GM19023 (cell line): ENCODE measurements around the gene MOV10.
"Not testable (repeated sequence)": the region's sequence is repeated elsewhere in the genome, so short reads cannot be mapped to it uniquely, and the experiment has no call there.

Experiments
- ATAC-seq: cut with Tn5 transposase; IDR thresholded peaks from one replicate; pipeline ENCODE4 v1.9.1; 2021; ENCODE audit warnings: mild to moderate bottlenecking, moderate library complexity; ENCODE audit not compliant: unreplicated experiment

The MOV10 gene

DNA sequence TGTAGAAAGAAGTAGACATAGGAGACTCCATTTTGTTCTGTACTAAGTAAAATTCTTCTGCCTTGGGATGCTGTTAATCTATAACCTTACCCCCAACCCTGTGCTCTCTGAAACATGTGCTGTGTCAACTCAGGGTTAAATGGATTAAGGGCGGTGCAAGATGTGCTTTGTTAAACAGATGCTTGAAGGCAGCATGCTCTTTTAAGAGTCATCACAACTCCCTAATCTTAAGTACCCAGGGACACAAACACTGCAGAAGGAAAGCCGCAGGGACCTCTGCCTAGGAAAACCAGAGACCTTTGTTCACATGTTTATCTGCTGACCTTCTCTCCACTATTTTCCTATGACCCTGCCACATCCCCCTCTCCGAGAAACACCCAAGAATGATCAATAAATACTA is 54.6 kb downstream of the MOV10 start:
- not testable (repeated sequence) for ATAC-seq

DNA sequence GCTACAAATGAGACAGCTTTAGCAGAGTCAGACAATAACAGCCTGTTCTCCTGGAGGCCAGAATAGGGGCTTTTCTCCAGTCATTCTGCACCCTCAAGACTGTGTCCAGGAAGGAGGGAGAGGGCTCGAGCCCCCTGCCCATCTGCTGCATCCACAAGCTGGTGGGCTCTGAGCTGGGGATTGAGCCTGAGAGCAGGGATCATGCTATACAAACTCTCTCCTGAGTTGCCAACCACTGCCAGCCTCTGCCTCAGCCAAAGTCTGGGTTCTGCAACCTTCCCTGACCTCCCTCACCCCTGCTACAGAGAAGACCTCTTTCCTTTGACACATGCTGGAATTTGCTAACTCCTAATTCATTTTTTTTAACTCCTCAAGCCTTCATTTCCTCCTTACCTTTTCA is 55.5 kb downstream of the MOV10 start:
- ATAC-seq = no peak

DNA sequence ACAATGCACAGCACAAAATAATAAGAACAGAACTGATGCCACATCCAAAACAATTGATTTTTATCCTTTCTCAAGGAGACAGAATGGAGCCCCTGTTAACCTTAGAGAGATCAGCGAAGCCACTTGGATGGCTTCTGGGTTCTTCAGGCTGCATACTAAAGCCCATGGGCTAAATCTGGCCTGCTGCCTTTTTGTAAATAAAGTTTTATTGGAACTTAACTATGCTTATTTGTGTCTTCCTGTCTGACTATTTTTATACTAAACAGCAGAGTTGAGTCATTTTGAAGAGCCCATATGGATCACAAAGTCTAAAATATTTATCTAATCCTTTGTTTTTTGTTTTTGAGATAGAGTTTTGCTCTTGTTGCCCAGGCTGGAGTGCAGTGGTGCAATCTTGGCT is 57.0 kb downstream of the MOV10 start:
- ATAC-seq = no peak

DNA sequence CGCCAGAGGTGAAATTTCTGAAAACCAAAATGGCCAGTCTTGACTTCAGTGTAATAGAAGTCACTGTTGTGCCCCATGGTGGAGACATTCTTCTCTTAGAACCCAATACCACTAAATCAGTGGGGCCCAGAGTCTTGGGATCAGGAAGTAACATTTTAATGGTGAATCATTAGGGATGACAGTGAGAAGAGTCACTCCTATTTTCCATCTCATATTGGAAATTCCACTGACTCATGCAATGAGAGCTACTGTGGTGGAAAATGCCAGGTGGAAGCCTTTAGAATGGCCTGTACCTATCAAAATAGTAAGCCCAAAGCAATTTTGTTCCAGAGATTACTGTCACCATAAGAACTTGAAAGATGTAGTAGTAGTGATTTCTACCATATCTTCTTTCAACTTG is 61.3 kb downstream of the MOV10 start:
- ATAC-seq = no peak

DNA sequence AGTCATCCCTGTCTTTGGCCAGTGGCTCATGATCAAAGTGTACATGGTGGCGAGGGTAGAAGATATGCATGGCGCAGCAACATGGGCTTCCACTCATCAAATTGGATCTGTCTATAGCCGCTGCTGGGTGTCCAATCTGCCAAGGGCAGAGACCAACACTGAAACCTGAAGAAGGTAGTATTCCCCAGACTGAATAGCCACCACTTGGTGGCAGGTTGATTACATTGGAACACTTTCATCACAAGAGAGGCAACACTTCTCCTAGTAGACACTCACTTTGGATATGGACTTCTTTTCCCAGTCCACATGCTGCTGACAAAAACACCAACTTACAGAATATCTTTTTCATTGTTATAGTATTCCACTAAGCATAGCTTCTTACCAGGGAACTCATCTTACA is 63.1 kb downstream of the MOV10 start:
- ATAC-seq = no peak

DNA sequence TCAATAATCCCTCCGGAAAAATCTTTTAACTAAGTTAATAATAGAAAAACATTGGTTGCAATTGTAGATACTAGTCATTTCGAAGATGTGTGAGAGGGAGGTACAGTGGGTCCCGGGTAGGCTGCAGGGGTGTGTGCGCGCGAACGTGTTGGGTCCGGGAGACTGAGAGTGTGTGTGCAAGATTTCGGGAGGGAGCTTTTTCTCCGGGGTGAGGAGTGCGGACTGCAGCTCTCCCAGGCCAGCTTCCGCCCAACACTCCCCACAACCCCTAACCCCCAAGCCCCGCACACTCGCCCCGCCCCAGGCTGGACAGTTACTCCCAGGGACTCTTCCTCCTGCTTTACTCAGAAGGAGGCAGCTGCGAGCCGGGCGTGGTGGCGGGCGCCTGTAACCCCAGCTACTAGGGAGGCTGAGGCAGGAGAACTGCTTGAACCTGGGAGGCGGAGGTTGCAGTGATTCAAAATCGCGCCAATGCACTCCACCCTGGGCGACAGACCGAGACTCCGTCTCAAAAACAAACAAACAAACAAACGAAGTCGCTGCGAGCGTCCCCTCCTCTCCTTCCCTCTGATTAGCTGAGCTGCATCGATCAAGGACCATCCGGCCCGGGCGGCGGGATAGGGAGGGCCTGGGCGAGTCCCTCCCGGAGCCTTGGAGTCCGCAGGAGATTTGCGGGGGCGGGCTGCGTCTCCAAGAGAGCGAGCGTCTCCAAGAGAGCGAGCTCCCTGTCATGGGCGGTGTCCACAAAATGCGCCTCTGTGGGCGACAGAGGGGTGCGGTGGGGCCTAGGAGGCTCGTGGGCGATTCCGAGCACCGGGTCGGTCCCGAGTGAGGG is 68.9 kb downstream of the MOV10 start:
- ATAC-seq = no peak

DNA sequence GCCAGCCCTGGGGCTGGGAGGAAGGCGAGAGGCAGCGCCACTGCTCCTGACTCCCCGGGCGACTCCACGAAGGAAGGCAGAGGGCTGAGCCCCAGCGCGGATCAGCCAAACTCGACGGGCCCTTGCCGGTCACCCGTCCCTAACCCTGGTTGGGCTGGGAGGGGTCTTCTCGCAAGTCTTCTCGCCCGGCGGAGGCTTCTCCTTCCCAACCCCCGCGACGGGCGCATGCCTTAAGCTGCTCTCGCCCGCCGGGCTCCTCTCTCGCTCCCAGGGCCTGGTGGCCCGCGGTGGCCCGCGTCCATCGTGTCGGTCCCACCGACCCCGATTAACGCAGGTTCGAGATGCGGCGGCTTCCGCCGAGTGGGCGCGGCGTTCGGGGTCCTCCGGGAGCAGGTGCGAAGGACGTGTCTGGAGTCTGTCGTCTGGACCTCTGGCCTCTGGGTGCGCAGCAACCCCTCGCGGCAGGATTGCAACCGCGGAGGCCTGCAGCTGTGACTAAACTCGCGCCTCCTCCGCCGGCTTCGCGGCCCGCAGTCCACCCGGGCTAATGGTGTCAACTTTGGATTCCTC is 69.6 kb downstream of the MOV10 start:
- no peak for ATAC-seq

DNA sequence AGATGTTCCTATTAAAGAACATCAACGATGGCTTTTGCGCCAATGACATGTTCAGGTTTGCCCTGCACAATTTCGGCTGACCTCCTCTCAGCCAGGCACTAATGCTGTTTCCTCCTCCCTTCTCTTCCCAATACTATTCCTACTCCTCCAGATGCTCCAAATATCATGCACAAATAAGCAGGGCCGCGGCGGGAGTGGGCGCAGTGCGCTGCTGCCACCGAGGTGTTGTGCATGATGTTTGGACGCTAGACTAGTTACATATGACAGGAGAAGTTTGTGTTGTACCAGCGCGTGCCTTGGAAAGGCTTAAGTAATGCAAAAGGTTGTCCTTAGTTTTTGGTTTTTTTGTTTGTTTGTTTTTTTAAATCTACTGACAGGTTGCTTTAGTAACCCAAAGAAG is 73.9 kb downstream of the MOV10 start:
- ATAC-seq = no peak
